OCI-M2 (cell line): ENCODE measurements around the gene INSC.
"Not testable (repeated sequence)": the region's sequence is repeated elsewhere in the genome, so short reads cannot be mapped to it uniquely, and the experiment has no call there.

Source experiments
- DNase-seq: peaks from one replicate; lab custom pipeline; 2025; ENCODE audit not compliant: unreplicated experiment; lab: John Stamatoyannopoulos, UW

Gene INSC, protein sequence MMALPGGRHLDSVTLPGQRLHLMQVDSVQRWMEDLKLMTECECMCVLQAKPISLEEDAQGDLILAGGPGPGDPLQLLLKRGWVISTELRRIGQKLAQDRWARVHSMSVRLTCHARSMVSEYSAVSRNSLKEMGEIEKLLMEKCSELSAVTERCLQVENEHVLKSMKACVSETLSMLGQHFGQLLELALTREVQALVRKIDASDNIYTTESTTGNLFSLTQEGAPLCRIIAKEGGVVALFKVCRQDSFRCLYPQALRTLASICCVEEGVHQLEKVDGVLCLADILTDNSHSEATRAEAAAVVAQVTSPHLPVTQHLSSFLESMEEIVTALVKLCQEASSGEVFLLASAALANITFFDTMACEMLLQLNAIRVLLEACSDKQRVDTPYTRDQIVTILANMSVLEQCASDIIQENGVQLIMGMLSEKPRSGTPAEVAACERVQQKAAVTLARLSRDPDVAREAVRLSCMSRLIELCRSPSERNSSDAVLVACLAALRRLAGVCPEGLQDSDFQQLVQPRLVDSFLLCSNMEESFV

GRCh38 chr11:15114501-15115475, at the start of gene INSC:
INSC (plus strand) TSS chr11:15114923; CDS start chr11:15149175, 34,252 bp downstream.
- no peak for DNase-seq

GRCh38 chr11:15069751-15070150, 45.0 kb upstream of the INSC start:
- not testable (repeated sequence) for DNase-seq

DNA sequence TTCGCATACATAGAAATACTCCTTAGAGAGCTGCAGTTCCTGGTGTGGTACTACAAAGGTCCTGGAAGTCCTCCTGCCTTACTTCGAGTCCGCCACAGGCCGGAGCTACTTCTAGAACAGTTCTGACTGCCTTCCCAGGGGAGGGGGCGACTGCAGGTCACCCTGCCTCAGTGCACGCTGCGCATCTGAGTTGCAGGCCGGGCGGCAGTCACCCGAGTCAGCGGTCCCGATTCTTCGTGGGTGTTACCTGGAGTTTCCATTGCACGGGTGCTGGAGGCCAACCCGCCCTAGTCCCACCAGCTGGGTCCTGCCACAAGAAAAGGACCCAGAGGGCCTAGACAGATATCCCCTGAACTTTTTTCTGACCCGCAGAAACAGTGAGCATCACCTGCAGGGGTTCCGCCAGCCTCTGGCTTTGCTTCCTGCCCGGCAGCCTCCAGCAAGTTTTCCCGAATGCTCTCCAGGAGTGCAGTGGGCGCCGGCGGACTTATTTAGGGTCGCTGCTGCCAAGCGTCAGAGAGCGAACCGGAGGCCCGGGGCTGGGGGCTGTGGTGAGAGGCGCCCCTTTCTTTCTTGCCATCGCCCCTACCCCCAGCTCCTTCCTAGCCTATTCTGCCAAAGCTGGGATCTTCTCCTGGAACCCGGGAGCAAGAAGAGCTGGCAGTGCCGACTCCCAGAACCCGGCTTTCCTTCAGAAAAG, 43.0 kb upstream of the INSC start:
- DNase-seq = no peak

DNA sequence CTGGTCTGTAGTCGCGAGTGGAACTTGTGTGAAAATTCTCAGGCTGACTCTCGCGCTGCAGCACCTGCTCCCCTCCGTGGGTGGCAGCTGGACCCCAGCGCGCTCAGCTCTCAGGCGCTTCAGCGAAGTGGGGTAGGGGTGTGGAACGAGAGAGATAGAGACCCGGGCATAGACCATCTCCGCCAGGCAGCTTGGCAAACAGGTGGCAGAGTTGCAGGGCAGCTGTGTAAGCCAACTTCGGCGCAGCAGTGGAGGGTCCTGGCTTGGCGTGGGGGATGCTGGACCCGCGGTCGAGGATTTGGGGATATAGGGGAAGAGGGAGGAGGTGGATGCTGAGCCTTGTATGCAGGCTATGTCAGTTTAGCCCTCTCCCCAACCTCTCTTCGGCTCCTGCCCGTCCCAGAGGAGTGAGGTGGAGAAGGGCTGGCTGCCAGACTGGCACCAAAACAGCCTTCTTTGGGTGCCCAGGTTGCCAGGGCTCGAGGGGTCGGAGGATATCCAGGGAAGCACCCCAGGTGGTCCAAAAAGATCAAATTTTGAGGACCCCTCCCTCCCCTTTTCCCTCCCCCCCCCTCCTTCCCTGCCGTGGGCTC, 42.1 kb upstream of the INSC start:
- no peak for DNase-seq

DNA sequence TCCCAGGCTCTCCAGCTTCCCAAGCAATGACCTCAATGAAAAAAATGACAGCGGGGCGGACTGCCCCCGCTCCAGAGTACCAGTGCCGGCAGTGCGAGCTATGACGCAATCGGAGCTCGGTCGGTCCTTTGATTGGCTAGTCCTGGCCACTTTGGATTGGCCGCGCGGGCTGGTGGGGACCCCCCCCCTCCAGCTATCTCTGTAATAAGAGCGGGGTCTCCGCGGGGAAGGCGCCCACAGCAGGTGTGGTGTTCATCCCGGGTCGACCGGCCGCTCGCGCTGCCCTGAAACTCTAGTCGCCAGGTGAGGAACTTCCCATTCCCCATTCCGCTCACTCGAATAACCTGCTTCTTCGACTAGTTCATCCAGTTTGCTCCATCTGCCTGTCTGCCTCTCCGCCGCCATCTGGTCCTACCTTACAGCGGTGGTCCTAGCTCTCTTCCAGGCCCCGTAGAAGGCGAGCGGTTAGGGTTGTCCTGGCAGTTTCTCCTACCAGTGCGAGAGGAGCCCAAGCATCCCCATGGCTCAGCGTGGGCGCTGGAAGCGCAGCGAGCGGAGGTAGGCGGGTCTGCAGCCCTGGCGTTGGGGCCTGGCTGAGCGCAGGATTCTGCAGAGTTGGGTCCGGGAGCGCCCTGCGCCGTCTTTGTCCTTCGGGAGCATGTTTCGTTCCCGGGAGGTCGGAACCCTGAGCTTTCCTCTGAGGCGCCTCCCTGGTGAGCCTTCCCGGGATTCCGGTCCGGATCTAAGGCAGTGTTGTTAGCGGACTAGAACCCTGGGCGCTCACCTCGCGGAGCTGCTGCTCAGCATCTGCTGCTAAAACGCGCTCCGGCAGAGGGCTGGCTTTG, 41.1 kb upstream of the INSC start, which contains the start of gene CALCB:
TSS of gene CALCB (plus strand) at position 233 of the 845 bp plus-strand sequence. CDS start 1,126 bp downstream, outside the sequence.
- no peak for DNase-seq

DNA sequence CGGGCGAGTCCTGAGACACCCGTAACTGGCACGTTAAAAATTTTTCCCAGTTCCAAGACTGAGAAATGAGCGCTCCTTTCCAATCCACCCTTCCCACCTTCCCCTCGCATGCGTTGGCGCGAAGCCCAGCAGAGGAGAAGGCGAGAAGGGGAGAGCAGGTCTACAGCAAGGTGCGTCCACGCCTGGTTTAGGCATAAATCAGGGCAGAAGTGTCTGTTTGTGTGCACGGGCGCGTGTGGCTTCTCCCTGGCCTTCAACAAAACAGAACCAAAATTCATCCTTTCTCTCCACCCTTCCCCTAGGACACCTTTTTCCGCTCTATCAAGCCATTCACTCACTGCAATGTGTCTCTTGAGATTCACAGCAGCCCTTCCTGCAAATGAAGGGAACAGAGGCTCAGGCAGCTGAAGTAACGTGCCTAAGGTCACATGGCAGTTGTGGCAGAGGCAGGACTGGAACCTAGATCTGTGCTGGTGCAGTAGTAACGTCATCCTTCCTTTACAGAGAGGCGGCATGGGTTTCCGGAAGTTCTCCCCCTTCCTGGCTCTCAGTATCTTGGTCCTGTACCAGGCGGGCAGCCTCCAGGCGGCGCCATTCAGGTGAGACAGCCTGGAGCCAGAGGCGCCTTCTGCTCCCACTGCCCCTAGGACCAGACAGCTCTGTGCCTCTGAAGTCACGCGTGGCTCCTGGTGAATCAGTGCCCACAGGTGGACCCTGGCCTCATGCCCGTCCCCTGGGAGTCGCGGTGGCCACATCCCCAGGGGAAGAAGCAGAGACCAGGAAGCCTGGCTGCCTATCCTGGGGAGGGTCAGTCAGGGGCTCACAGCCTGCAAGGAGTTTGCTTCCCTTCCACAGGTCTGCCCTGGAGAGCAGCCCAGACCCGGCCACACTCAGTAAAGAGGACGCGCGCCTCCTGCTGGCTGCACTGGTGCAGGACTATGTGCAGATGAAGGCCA, 40.2 kb upstream of the INSC start:
- no peak for DNase-seq

DNA sequence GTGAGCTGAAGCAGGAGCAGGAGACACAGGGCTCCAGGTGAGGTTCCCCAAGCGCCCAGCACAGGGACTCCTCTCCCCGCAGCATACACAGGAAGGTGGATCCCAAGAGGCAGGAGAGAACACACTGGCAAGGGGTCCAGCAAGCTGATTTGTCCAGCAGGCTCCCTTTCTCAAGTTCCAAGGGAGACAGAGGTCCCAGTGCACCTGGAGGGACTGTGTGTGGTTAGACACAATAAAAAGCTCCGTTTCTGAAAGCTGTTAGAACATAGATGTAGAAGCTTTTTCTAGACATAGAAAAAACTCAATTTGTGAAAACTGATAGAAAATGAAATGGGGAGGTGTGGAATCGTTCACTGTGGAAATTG, 39.6 kb upstream of the INSC start:
- DNase-seq = no peak

DNA sequence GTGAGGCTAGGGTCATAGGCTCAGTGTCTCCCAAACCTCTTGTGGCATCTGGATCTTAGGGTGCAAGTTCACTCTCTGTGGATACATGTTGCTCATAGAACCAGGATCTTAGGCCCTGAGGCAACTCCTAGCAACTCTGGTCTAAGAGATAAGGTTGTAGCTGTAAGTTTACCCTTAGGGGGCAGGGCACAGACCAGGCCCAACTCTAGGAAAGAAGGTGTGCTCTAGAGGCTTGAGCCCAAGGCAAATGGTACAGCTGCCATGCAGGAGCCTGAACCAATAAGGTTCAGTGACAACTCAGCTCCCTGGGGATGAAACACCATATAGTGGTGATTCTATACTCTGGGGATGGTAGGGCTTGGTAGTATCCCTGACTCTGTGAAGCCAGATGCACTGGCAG, 23.5 kb upstream of the INSC start:
- DNase-seq = no peak

DNA sequence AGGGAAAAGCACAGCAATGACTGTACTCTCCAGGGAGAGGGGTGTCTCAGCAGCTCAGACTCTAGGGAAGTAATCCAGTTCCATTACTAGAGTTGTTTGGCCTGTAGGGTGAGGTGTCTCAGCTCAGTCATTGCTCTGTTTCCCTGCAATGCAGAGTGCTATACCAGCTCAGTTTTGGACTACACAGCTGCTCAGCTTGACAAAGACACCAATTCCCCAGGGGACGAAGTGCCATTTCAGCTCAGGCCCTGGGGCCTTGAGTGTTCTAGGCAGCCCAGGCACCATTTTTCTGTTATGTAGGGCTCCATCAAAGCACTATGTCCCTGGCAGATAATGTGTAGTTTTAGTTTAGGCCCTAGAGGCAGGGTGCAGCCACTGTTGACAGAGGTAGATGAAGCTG, 23.1 kb upstream of the INSC start:
- DNase-seq = no peak

- DNase-seq = no peak
Measured at GRCh38 chr11:15093432-15093831, 21.3 kb upstream of the INSC start.

GRCh38 chr11:15095736-15096228, 18.9 kb upstream of the INSC start:
- DNase-seq = no peak

GRCh38 chr11:15097411-15097810, 17.3 kb upstream of the INSC start:
- DNase-seq = no peak

- DNase-seq = no peak
Measured at GRCh38 chr11:15099267-15099666, 15.5 kb upstream of the INSC start.

- DNase-seq = peak; percentile 0
Measured at GRCh38 chr11:15101072-15101709, 13.5 kb upstream of the INSC start.

- no peak for DNase-seq
Measured at GRCh38 chr11:15104166-15104565, 10.6 kb upstream of the INSC start.

- DNase-seq = no peak
Measured at GRCh38 chr11:15106201-15106965, 8.3 kb upstream of the INSC start.
